Measurements from ENCODE around the gene MAPK11. TPM values are rescaled to one million over a fixed set of nuclear protein-coding genes. Genes with fewer than 3 reads are reported as not detected.

MAPK11 gene
- total RNA-seq, 1 donor from 2014 or later, result 10.2 TPM

GRCh38 chr22:50250555-50251476 is 19.4 kb downstream of the MAPK11 start, which contains the start of gene HDAC10:
HDAC10 (minus strand) TSS chr22:50251265; CDS start chr22:50251032, 233 bp downstream.
- intact Hi-C loops (cut with micrococcal nuclease), result loop anchor here (1.0 to 5.0 kb wide), 3 partner anchors 20 to 91 kb away; partner anchors contain the start of genes DENND6B and MAPK11

- intact Hi-C loops (cut with micrococcal nuclease), result loop anchor here (2.0 to 5.0 kb wide), 2 partner anchors 21 to 77 kb away; partner anchors contain the start of genes DENND6B and MAPK11
Measured at GRCh38 chr22:50250249-50250554, 20.0 kb downstream of the MAPK11 start.

DNA sequence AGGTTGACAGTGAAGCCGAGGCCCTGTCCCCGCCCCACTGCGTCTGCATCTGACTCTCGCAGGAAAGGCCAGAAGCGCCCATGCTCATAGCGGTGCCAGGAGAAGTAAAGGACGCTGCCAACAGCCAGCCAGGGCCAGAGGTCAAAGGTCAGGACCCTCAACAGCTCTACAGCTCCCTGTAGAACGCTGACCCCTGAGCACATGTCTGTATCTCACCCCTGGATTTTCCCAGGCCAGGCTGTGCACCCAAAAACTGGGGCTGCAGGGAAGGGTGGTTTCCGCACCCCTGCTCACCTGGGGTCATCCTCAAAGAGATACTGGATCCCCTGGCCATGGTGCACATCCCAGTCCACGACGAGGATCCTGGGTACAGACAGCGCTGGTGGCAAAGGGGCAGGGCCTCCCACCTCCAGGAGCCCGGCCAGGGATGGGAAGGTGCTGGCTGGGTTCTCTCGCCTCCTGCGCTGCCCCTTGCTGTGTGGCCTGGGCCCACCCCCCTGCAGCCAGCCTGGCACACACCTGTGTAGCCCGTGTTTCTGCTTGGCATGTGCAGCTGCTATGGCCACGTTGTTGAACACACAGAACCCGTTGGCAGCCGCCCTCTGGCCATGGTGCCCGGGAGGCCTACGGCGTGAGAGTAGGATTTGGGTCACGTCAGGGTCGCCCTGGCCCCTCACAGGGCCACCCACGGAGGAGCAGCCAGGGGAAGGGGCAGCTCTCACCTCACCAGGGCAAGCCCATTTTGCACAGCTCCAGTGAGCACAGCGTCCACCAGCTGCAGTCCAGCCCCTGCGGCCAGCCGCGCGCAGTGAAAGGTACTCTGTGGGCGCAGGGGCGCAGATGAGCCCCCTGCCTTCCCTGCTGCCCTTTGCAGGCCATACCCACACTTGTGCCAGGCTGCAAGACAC is 20.6 kb downstream of the MAPK11 start:
- intact Hi-C loops (cut with micrococcal nuclease), result loop anchor here (2.0 to 5.0 kb wide), 2 partner anchors 21 to 78 kb away; partner anchors contain the start of genes DENND6B and MAPK11

DNA sequence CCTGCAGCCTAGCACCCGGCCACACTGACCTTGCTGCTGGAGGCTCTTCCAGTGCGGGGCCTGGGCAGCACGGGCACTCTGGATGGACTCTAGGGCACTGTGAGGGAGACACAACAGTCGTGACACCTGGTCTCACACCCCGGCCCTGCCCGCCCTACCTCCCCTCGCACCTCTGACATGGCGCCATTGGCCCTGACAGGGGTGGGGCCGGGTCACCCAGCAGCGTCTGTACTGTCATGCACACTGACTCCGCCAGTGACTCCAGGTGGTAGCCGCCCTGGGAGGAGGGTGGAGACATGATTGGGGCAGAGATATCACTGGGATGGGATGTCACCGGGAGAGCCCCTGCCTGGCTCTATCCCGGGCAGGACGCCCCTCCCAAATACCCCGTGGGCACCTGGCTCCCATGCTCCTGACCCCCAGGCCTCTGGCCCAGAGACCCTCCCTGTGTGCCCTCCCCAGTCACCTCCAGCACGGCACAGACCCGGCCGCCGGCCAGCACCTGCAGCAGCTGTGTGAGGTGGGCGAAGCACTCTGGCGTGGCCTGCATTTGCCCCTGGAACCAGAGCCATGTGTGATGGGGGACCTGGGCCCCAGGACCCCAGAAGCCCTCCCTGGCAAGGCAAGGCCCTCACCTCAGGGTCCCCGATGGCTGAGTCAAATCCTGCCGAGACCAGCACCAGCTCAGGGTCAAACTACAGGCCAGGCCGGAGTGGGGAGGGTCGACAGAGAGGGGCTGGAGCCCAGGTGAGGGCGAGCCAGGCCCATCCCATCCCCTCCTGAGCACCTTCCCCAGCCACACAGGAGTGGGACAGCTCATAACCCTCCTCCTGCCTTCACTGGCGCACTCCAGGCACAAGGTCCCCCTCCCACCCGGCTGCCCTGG is 21.7 kb downstream of the MAPK11 start:
- intact Hi-C loops (cut with micrococcal nuclease), result no loop called here

DNA sequence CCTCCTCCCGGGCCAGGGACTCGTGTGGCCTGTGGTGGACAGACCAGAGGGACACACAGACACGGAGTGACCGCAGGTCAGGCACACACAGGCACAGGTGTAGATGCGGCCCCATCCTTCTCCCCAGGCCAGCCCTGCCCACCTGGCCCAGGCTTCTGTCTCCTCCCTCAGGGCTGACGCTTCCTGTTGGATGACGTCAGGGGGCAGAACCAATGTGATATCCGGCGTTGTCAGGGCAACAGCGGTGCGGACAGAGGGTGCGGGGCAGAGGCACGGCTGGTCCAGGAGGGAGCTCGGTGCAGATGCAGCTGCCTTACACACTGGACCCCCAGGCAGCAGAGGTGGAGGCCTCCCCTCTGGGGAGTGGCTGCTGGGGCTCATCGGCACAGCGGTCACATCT is 22.4 kb downstream of the MAPK11 start:
- intact Hi-C loops (cut with micrococcal nuclease), result no loop called here

GRCh38 chr22:50246242-50247175 is 23.7 kb downstream of the MAPK11 start:
- intact Hi-C loops (cut with micrococcal nuclease), result no loop called here

GRCh38 chr22:50245214-50246072 is 24.7 kb downstream of the MAPK11 start:
- intact Hi-C loops (cut with micrococcal nuclease), result loop anchor here (2.0 kb wide), 1 partner anchor 97 kb away; the partner anchor contains the start of gene PPP6R2

DNA sequence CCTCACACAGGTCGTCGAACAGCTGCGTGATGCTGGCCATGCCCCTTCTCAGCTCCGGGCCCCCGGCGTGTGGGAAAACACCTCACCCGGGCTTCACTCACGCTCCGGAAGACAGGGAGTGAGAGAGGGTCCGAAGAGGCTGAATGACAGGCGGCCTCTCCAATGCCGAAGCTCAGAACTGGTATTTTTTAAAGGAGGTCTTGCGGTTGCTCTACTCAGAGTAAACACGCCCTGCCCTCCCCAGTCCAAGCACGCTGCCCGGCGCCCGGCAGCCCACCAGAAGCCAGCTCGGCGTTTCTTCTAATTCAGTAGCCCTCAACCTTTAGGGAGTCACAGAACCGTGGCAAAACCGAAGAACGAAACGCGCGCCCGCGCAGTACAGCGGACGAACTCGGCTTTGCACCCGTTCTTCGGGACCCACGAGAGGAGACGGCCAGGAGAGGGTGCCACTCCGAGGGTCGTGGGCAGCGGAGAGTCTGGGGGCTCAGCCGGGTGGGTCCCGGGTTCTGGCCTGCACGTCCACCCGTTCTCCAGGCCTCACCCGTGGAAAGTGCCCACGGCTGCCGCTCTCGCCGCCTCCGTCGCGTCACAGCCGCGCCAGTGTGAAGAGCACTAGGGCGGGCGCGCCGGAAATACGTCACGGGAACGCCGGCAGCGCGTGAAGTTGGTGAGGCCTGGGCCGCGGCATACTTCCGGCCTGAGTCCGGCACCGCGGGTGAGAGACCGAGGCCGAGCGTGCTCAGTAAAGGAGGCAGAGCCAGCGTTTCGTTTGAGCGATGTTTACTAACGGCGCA is 25.6 kb downstream of the MAPK11 start, which contains the start of gene TUBGCP6:
TUBGCP6 (minus strand) TSS at position 604 of the 794 bp plus-strand sequence; CDS start at position 40, 564 bp downstream.
- intact Hi-C loops (cut with micrococcal nuclease), result loop anchor here (2.0 to 5.0 kb wide), 2 partner anchors 57 to 98 kb away; partner anchors contain the start of genes PPP6R2 and TRABD

GRCh38 chr22:50243685-50244419 is 26.3 kb downstream of the MAPK11 start:
- intact Hi-C loops (cut with micrococcal nuclease), result loop anchor here (2.0 to 5.0 kb wide), 2 partner anchors 57 to 99 kb away; partner anchors contain the start of genes PPP6R2 and TRABD

GRCh38 chr22:50242406-50242949 is 27.7 kb downstream of the MAPK11 start:
- intact Hi-C loops (cut with micrococcal nuclease), result loop anchor here (5.0 kb wide), 1 partner anchor 55 kb away; the partner anchor contains the start of gene TRABD

GRCh38 chr22:50238755-50239154 is 31.4 kb downstream of the MAPK11 start:
- intact Hi-C loops (cut with micrococcal nuclease), result no loop called here

GRCh38 chr22:50236731-50237409 is 33.3 kb downstream of the MAPK11 start:
- intact Hi-C loops (cut with micrococcal nuclease), result no loop called here

- intact Hi-C loops (cut with micrococcal nuclease), result no loop called here
Measured at GRCh38 chr22:50233223-50233622, 37.0 kb downstream of the MAPK11 start.

GRCh38 chr22:50232481-50233151 is 37.6 kb downstream of the MAPK11 start:
- intact Hi-C loops (cut with micrococcal nuclease), result no loop called here

- intact Hi-C loops (cut with micrococcal nuclease), result no loop called here
Measured at GRCh38 chr22:50229370-50229769, 40.8 kb downstream of the MAPK11 start.
